PC-3 (cell line): ENCODE results near the gene MAEA. TPM values are rescaled to one million over a fixed set of nuclear protein-coding genes. Genes with fewer than 3 reads are reported as not detected.

ENCODE experiments used
- ATAC-seq: fragments of 200-7000 bp; cut with Tn5 transposase; 2 replicates; pipeline ENCODE4 v1.9.1; 2020; ENCODE audit warnings: mild to moderate bottlenecking, moderate library complexity
- BruUV-seq: library from RNA; stranded (reverse); fragments of 400-500 nt; replicated peaks from 2 replicates; lab custom pipeline; 2021; lab: Mats Ljungman, UMichigan
- CTCF ChIA-PET: fragments of 300-600 bp; sonication (Branson Sonifier 250); formaldehyde crosslinking; loops from one replicate; lab custom pipeline; 2022; ENCODE audit warnings: antibody characterized with exemption; lab: Charles Lee
- POLR2A ChIA-PET: fragments of 300-600 bp; sonication (Branson Sonifier 250); formaldehyde crosslinking; loops from one replicate; lab custom pipeline; 2022; ENCODE audit warnings: antibody characterized with exemption; ENCODE audit not compliant: unreplicated experiment; lab: Charles Lee
- DNase-seq: peaks from one replicate; pipeline ENCODE4 v3.0.0-alpha.2; 2015
- H2AFZ ChIP-seq: fragments of 300-600 bp; sonication (generic); 2 replicates; pipeline ENCODE4 v1.6.0; 2016; ENCODE audit warnings: antibody characterized with exemption, low read length
- H3F3A ChIP-seq: fragments of 300-600 bp; sonication (generic); one replicate; pipeline ENCODE4 v1.6.0; 2017; ENCODE audit warnings: antibody characterized with exemption, low read length, control low read depth, mild to moderate bottlenecking; ENCODE audit not compliant: unreplicated experiment
- H3K27ac ChIP-seq: fragments of 300-600 bp; sonication (generic); 2 replicates; pipeline ENCODE4 v1.5.1; 2016; ENCODE audit warnings: mild to moderate bottlenecking, low read length
- H3K27me3 ChIP-seq: fragments of 300-600 bp; sonication (generic); 2 replicates; pipeline ENCODE4 v1.6.1; 2016; ENCODE audit warnings: low read length, mixed read lengths
- H3K36me3 ChIP-seq: fragments of 300-600 bp; sonication (generic); 2 replicates; pipeline ENCODE4 v1.6.1; 2016; ENCODE audit warnings: low read depth, mixed run types, low read length, mixed read lengths
- H3K4me1 ChIP-seq: fragments of 300-600 bp; sonication (generic); 2 replicates; pipeline ENCODE4 v1.5.1; 2016; ENCODE audit warnings: low read length; ENCODE audit not compliant: insufficient read depth
- H3K4me2 ChIP-seq: fragments of 300-600 bp; sonication (generic); 2 replicates; pipeline ENCODE4 v1.6.0; 2016; ENCODE audit warnings: low read length
- H3K4me3 ChIP-seq: fragments of 300-600 bp; sonication (generic); 2 replicates; pipeline ENCODE4 v1.5.1; 2016; ENCODE audit warnings: mild to moderate bottlenecking, low read length, mixed read lengths
- H3K79me2 ChIP-seq: fragments of 300-600 bp; sonication (generic); 2 replicates; pipeline ENCODE4 v1.6.1; 2017; ENCODE audit warnings: low read length, mixed read lengths
- H3K9ac ChIP-seq: fragments of 300-600 bp; sonication (generic); 2 replicates; pipeline ENCODE4 v1.6.0; 2016; ENCODE audit warnings: mild to moderate bottlenecking, low read length
- H3K9me2 ChIP-seq: fragments of 300-600 bp; sonication (generic); replicated peaks from 2 replicates; pipeline ENCODE4 v1.6.1; 2016; ENCODE audit warnings: mixed run types, low read length, mixed read lengths
- H3K9me3 ChIP-seq: fragments of 300-600 bp; sonication (generic); 2 replicates; pipeline ENCODE4 v1.6.1; 2016; ENCODE audit warnings: low read length, mixed read lengths
- H4K20me1 ChIP-seq: fragments of 300-600 bp; sonication (generic); 2 replicates; pipeline ENCODE4 v1.6.1; 2016; ENCODE audit warnings: low read length, mixed read lengths
- CTCF ChIP-seq: fragments of 300-600 bp; sonication (generic); conservative IDR thresholded peaks from 2 replicates; pipeline ENCODE4 v1.5.1; 2017; ENCODE audit warnings: antibody characterized with exemption, low read depth, mild to moderate bottlenecking, low read length
- EZH2 ChIP-seq: fragments of 300-600 bp; sonication (generic); IDR thresholded peaks from one replicate; pipeline ENCODE4 v1.6.1; 2017; ENCODE audit warnings: antibody characterized with exemption, mild to moderate bottlenecking, low read length; ENCODE audit not compliant: unreplicated experiment
- EZH2phosphoT487 ChIP-seq: fragments of 300-600 bp; sonication (generic); IDR thresholded peaks from 2 replicates; pipeline ENCODE4 v1.6.1; 2018; ENCODE audit warnings: mild to moderate bottlenecking, antibody characterized with exemption, low read length, borderline replicate concordance
- intact Hi-C: fragments of 100-400 bp; cut with micrococcal nuclease; formaldehyde crosslinking; loops from 2 replicates; pipeline ENCODE4 v1.9.0; 2023
- total RNA-seq: library from RNA; depleted of rRNA; stranded (reverse); fragments of >200 nt; gene quantifications from 2 replicates; pipeline ENCODE4 v1.2.3, GENCODE V29; 2014

The MAEA gene
- total RNA-seq, 1 experiment from 2014 or later: 48.1 TPM

GRCh38 chr4:1378559-1379231 is 89.0 kb downstream of the MAEA start:
- no TSS peak for BruUV-seq
- ChIA-PET CTCF (no interaction called here), POLR2A (no interaction called here)
- Histone ChIP-seq H3K27me3 (no peaks in the 10 kb centered on the region), H3K4me3 (no peak overlapping the region), H3K9me2 (no peaks in the 10 kb centered on the region), H4K20me1 (no peaks in the 10 kb centered on the region), H3K4me2 (no peak overlapping the region), H3K36me3 (no peaks in the 10 kb centered on the region), H3K9me3 (no peaks in the 10 kb centered on the region), H3K27ac (no peak overlapping the region), H2AFZ (no peak overlapping the region), H3F3A (no peaks in the 10 kb centered on the region), H3K9ac (no peak overlapping the region), H3K4me1 (no peaks in the 10 kb centered on the region), H3K79me2 (no peaks in the 10 kb centered on the region)
- no peak for DNase-seq
- intact Hi-C loops: no loop called here
- ATAC-seq: no peak
- TF ChIP-seq EZH2: no peak

GRCh38 chr4:1379351-1379781 is 89.7 kb downstream of the MAEA start:
- intact Hi-C loops: no loop called here

GRCh38 chr4:1379801-1380331 is 90.2 kb downstream of the MAEA start:
- intact Hi-C loops: no loop called here
- Histone ChIP-seq H3K36me3 (no peaks in the 10 kb centered on the region), H3F3A (no peaks in the 10 kb centered on the region), H4K20me1 (no peaks in the 10 kb centered on the region), H2AFZ (no peak overlapping the region), H3K4me1 (no peaks in the 10 kb centered on the region), H3K79me2 (no peaks in the 10 kb centered on the region), H3K27ac (no peak overlapping the region), H3K9ac (no peak overlapping the region), H3K9me2 (no peaks in the 10 kb centered on the region), H3K4me2 (no peak overlapping the region), H3K4me3 (no peak overlapping the region), H3K27me3 (no peaks in the 10 kb centered on the region), H3K9me3 (no peaks in the 10 kb centered on the region)
- ATAC-seq (no peak), DNase-seq (no peak)
- ChIA-PET POLR2A (no interaction called here), CTCF (no interaction called here)
- no TSS peak for BruUV-seq
- TF ChIP-seq CTCF: no peak
- no peak for TF ChIP-seq EZH2
- no peak for TF ChIP-seq EZH2phosphoT487

More at GRCh38 chr4:1379351-1379781, 89.7 kb downstream of the MAEA start:
- no peak overlapping the region for H2AFZ ChIP-seq
- no peaks in the 10 kb centered on the region for H4K20me1 ChIP-seq
- no peak overlapping the region for H3K4me2 ChIP-seq
- H3K79me2 ChIP-seq: no peaks in the 10 kb centered on the region
- no peak overlapping the region for H3K27ac ChIP-seq
- H3K36me3 ChIP-seq: no peaks in the 10 kb centered on the region
- BruUV-seq: no TSS peak
- H3K4me1 ChIP-seq: no peaks in the 10 kb centered on the region
- ChIA-PET CTCF (no interaction called here), POLR2A (no interaction called here)
- H3F3A ChIP-seq: no peaks in the 10 kb centered on the region
- no peaks in the 10 kb centered on the region for H3K9me2 ChIP-seq
- ATAC-seq: no peak
- no peaks in the 10 kb centered on the region for H3K27me3 ChIP-seq
- no peak for TF ChIP-seq EZH2
- no peak for TF ChIP-seq CTCF
- no peak for TF ChIP-seq EZH2phosphoT487
- no peaks in the 10 kb centered on the region for H3K9me3 ChIP-seq
- H3K4me3 ChIP-seq: no peak overlapping the region
- no peak for DNase-seq
- no peak overlapping the region for H3K9ac ChIP-seq
